Measurements from ENCODE around the gene EFHC2.

The EFHC2 gene

DNA sequence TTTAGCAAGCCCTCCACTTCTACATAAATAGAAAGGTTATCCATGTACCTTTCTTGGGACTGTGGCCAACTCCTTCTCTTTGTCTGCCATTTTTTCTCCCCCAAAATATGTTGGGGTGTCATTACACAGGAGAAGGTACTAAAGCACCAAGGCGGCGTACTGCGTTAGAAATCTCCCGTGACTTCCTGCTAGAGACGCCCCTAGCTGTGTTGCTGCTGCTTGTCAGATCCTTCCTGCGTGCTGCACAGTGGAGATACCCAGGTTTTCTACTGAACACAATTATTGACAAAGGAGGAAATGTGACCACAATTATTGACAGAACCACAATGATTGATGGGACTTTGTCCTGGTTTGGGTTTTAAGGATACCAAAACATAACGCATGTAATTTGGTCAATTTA is 97.7 kb downstream of the EFHC2 start (continued):
- TF ChIP-seq OSR1 (CRISPR knock-in tag; IDR thresholded peaks at IDR 0.05) (no peak), TCF4 (CRISPR knock-in tag; IDR thresholded peaks at IDR 0.05; ENCODE audit: borderline replicate concordance) (no peak), ZNF8 (CRISPR knock-in tag; IDR thresholded peaks at IDR 0.05) (no peak), CSDC2 (CRISPR knock-in tag; IDR thresholded peaks at IDR 0.05) (no peak), BACH2 (CRISPR knock-in tag; IDR thresholded peaks at IDR 0.05; ENCODE audit: borderline replicate concordance) (no peak), ZNF565 (CRISPR knock-in tag; conservative IDR thresholded peaks at IDR 0.05; ENCODE audit: low read depth) (no peak)

DNA sequence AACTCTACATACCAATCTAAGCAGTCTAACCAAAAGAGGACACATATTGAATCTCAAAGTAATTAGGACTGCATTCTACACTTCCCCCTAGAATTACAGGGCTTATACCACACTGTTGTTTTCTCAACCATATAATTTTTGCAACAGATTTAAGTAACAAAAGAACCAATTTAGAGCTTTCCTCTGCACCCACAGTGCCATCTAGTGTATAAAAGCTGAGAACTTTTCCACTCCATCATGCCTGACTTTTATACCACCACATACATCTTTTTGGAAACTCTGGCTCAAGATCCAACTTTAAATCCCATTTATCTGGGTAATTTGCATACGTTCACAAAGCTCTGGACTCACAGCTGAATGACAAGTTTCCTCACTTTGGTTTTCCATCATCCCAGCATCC is 99.5 kb downstream of the EFHC2 start:
- ATAC-seq = peak; percentile 74
- no peak for TF ChIP-seq ZNF565 (CRISPR knock-in tag; conservative IDR thresholded peaks at IDR 0.05; ENCODE audit: low read depth)
- TF ChIP-seq TOX (CRISPR knock-in tag; IDR thresholded peaks at IDR 0.05; ENCODE audit: borderline replicate concordance) = no peak
- no peak for TF ChIP-seq OSR1 (CRISPR knock-in tag; IDR thresholded peaks at IDR 0.05)
- no peak for TF ChIP-seq BACH2 (CRISPR knock-in tag; IDR thresholded peaks at IDR 0.05; ENCODE audit: borderline replicate concordance)
- no peak for TF ChIP-seq ZNF70 (CRISPR knock-in tag; IDR thresholded peaks at IDR 0.05)
- TF ChIP-seq SNAI2 (CRISPR knock-in tag; IDR thresholded peaks at IDR 0.05) = no peak
- no peak for TF ChIP-seq RARB (CRISPR knock-in tag; IDR thresholded peaks at IDR 0.05)
- TF ChIP-seq, protein P1, sequence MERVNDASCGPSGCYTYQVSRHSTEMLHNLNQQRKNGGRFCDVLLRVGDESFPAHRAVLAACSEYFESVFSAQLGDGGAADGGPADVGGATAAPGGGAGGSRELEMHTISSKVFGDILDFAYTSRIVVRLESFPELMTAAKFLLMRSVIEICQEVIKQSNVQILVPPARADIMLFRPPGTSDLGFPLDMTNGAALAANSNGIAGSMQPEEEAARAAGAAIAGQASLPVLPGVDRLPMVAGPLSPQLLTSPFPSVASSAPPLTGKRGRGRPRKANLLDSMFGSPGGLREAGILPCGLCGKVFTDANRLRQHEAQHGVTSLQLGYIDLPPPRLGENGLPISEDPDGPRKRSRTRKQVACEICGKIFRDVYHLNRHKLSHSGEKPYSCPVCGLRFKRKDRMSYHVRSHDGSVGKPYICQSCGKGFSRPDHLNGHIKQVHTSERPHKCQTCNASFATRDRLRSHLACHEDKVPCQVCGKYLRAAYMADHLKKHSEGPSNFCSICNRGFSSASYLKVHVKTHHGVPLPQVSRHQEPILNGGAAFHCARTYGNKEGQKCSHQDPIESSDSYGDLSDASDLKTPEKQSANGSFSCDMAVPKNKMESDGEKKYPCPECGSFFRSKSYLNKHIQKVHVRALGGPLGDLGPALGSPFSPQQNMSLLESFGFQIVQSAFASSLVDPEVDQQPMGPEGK (CRISPR knock-in tag; IDR thresholded peaks at IDR 0.05; ENCODE audit: borderline replicate concordance) = no peak
- TF ChIP-seq, protein P2, sequence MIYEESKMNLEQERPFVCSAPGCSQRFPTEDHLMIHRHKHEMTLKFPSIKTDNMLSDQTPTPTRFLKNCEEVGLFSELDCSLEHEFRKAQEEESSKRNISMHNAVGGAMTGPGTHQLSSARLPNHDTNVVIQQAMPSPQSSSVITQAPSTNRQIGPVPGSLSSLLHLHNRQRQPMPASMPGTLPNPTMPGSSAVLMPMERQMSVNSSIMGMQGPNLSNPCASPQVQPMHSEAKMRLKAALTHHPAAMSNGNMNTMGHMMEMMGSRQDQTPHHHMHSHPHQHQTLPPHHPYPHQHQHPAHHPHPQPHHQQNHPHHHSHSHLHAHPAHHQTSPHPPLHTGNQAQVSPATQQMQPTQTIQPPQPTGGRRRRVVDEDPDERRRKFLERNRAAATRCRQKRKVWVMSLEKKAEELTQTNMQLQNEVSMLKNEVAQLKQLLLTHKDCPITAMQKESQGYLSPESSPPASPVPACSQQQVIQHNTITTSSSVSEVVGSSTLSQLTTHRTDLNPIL (CRISPR knock-in tag; IDR thresholded peaks at IDR 0.05; ENCODE audit: low read depth) = no peak
- TF ChIP-seq, protein P3, sequence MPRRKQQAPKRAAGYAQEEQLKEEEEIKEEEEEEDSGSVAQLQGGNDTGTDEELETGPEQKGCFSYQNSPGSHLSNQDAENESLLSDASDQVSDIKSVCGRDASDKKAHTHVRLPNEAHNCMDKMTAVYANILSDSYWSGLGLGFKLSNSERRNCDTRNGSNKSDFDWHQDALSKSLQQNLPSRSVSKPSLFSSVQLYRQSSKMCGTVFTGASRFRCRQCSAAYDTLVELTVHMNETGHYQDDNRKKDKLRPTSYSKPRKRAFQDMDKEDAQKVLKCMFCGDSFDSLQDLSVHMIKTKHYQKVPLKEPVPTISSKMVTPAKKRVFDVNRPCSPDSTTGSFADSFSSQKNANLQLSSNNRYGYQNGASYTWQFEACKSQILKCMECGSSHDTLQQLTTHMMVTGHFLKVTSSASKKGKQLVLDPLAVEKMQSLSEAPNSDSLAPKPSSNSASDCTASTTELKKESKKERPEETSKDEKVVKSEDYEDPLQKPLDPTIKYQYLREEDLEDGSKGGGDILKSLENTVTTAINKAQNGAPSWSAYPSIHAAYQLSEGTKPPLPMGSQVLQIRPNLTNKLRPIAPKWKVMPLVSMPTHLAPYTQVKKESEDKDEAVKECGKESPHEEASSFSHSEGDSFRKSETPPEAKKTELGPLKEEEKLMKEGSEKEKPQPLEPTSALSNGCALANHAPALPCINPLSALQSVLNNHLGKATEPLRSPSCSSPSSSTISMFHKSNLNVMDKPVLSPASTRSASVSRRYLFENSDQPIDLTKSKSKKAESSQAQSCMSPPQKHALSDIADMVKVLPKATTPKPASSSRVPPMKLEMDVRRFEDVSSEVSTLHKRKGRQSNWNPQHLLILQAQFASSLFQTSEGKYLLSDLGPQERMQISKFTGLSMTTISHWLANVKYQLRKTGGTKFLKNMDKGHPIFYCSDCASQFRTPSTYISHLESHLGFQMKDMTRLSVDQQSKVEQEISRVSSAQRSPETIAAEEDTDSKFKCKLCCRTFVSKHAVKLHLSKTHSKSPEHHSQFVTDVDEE (CRISPR knock-in tag; IDR thresholded peaks at IDR 0.05) = no peak
- TF ChIP-seq CSDC2 (CRISPR knock-in tag; IDR thresholded peaks at IDR 0.05) = no peak
- TF ChIP-seq, protein P4, sequence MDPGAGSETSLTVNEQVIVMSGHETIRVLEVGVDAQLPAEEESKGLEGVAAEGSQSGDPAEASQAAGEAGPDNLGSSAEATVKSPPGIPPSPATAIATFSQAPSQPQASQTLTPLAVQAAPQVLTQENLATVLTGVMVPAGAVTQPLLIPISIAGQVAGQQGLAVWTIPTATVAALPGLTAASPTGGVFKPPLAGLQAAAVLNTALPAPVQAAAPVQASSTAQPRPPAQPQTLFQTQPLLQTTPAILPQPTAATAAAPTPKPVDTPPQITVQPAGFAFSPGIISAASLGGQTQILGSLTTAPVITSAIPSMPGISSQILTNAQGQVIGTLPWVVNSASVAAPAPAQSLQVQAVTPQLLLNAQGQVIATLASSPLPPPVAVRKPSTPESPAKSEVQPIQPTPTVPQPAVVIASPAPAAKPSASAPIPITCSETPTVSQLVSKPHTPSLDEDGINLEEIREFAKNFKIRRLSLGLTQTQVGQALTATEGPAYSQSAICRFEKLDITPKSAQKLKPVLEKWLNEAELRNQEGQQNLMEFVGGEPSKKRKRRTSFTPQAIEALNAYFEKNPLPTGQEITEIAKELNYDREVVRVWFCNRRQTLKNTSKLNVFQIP (CRISPR knock-in tag; IDR thresholded peaks at IDR 0.05; ENCODE audit: borderline replicate concordance, low read depth) = no peak
- TF ChIP-seq, protein P5, sequence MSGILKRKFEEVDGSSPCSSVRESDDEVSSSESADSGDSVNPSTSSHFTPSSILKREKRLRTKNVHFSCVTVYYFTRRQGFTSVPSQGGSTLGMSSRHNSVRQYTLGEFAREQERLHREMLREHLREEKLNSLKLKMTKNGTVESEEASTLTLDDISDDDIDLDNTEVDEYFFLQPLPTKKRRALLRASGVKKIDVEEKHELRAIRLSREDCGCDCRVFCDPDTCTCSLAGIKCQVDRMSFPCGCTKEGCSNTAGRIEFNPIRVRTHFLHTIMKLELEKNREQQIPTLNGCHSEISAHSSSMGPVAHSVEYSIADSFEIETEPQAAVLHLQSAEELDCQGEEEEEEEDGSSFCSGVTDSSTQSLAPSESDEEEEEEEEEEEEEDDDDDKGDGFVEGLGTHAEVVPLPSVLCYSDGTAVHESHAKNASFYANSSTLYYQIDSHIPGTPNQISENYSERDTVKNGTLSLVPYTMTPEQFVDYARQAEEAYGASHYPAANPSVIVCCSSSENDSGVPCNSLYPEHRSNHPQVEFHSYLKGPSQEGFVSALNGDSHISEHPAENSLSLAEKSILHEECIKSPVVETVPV (CRISPR knock-in tag; IDR thresholded peaks at IDR 0.05) = no peak
- no peak for TF ChIP-seq PPARA (CRISPR knock-in tag; IDR thresholded peaks at IDR 0.05; ENCODE audit: borderline replicate concordance)
- no peak for TF ChIP-seq ZC3H10 (CRISPR knock-in tag; IDR thresholded peaks at IDR 0.05)
- no peak for TF ChIP-seq ARNTL (CRISPR knock-in tag; IDR thresholded peaks at IDR 0.05; ENCODE audit: borderline replicate concordance, low read depth)

DNA sequence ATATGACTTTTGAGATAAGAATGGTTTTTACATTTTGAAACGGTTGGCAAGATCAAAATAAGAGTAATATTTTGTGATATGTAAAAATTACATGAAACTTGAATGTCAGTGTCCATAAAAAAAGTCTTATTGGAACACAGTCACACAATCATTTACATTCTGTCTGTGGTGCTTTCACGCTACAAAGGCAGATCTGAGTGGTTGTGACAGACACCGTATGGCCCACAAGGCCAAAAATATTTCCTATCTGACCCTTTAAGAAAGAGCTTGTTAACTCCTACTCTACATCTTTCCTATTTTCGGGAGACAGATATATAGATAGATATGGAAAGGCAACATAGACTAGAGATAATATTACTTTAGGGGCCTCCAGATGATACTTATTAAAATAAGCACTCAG is 101.9 kb downstream of the EFHC2 start:
- ATAC-seq = no peak
- no peak for TF ChIP-seq CSDC2 (CRISPR knock-in tag; IDR thresholded peaks at IDR 0.05)
- TF ChIP-seq ARNTL (CRISPR knock-in tag; IDR thresholded peaks at IDR 0.05; ENCODE audit: borderline replicate concordance, low read depth) = no peak
- no peak for TF ChIP-seq ESRRG (CRISPR knock-in tag; IDR thresholded peaks at IDR 0.05)

DNA sequence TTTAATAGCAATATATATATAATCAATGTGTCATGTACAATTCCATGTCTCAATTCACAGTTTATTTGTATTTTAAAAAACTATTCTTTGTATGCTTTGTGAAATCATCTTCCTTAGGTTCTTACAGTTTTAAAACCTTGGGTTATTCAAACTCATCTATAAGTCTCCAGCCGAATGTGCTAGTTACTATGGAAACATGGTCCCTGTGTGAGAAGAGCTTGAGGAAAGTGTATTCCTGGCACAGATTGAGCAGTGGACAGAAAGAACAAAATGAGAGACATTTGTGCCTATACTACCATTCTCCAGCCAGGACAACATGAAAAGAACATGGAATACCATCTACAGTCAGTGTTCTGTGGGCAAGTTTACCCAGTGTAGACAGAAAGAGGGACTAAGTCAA is 103.4 kb downstream of the EFHC2 start:
- no peak for TF ChIP-seq GLIS3 (CRISPR knock-in tag; IDR thresholded peaks at IDR 0.05)
- no peak for TF ChIP-seq ZNF565 (CRISPR knock-in tag; conservative IDR thresholded peaks at IDR 0.05; ENCODE audit: low read depth)
- no peak for TF ChIP-seq BACH2 (CRISPR knock-in tag; IDR thresholded peaks at IDR 0.05; ENCODE audit: borderline replicate concordance)
- TF ChIP-seq, protein P3 (CRISPR knock-in tag; IDR thresholded peaks at IDR 0.05) = no peak

More for the DNA sequence above, 103.4 kb downstream of the EFHC2 start:
- no peak for ATAC-seq
